H4 (cell line): ENCODE measurements around the gene CLEC16A. TPM values are rescaled to one million over a fixed set of nuclear protein-coding genes. Genes with fewer than 3 reads are reported as not detected.
"Not testable (repeated sequence)": the region's sequence is repeated elsewhere in the genome, so short reads cannot be mapped to it uniquely, and the experiment has no call there.

Experiments
- DNase-seq: peaks from one replicate; pipeline ENCODE4 v3.0.0-alpha.2; 2015; ENCODE audit warnings: low spot score
- total RNA-seq: library from RNA; depleted of rRNA; stranded (reverse); fragments of >200 nt; shearing (Covaris generic); gene quantifications from 2 replicates; pipeline ENCODE4 v1.2.3, GENCODE V29; 2014

The CLEC16A gene
- total RNA-seq, 1 experiment from 2014 or later: 7.2 TPM

DNA sequence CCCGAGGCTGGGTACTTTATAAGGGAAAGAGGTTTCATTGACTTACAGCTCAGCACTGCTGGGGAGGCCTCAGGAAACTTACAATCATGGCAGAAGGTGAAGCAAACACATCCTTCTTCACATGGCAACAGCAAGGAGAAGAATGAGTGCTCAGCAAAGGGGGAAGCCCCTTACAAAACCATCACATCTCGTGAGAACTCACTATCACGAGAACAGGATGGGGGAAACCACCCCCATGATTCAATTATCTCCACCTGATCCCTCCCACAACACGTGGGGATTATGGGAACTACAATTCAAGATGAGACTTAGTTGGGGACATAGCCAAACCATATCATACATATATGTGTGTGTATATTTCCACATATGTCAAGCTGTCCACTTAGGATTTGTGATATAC is 22.2 kb downstream of the CLEC16A start:
- DNase-seq: not testable (repeated sequence)

DNA sequence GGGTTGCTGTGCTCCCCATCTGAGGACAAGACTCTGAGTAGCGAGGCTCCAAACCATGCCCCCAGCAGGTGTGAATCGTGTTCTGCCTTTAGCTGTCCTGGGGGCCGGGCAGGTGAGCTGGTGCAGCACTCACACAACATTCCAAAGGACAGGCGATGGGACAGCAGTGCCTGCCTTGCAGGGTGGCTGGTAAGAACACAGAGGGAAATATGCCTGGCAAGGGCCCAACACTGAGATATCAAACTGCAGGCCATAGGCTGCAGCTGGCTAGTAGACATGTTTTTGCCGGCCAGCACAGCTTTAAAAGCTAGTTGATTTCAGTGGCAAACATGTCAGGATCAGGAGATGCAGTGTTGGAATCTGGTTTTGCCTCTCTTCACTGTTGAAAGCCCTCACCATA is 23.6 kb downstream of the CLEC16A start:
- no peak for DNase-seq

DNA sequence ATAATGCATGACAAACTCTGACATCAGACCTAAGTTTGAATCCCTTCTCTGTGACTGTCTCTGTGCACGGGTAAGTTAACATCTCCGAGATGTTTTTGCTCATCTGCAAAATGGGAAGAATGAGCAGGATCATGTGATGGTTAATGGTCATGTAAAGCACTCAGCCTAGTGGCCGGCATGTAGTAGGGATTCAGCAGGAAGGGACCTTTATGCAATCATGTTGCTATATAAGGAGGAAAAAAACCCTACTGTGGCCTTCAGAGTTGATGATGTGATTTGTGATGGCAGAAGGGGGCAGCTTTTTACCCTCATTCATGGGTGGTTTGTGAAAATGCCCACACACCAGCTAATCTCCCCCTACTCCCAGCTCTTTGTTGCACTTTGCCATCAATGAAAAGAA is 24.1 kb downstream of the CLEC16A start:
- DNase-seq: no peak

DNA sequence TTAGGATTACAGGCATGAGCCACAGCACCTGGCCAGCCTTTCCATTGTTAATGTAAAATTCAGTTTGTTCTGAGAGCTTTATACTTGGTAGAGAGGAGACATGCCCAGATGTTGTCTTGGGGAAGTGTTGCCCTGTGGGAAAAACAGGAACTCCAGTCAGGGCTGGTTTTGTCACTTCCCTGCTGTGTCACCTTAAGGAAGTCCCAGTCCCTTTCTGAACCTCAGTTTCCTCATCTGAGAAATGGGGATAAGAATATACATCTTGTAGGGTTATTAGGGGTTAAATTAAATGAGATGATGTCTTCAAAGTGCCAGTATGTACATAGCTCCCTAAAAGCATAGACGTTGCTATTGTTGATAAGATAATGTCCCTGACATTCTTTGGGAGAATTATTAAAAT is 25.3 kb downstream of the CLEC16A start:
- DNase-seq: no peak

DNA sequence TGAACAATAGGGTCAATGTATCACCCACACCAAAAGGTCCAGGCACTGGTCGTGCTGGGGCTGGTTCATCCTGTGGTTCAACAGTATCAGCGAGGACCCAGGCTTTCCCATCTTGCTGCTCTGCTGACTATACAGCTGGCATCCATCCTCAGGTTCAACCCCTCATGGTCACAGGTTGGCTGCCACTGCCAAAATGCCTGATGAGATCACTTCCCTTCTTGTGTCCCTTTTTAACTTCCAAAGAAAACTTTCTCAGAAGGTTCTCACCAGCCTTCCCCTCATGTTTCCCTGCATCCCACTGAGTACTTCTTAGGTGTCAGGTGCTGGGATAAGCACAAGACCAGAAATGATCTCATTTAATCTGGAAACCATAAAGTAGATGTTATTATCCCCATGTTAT is 25.7 kb downstream of the CLEC16A start:
- DNase-seq: no peak

DNA sequence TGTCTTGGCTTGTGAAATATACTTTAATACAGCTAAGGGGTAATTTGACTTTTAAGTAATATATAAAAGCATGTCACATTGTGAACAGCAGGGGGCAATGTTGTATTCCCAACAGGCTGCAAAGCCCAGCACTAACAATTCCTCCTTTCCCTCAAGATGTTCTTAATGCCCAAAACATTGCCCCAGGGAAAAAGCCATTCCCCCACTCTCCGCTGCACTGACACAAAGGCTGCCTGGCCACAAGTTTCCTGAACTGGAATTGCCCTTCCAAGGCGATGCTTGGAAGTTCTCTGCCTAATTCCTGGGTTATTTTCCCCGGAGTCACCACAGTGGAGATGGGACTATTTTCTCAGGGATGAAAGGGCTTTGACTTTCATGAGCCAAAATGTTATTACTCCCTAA is 27.2 kb downstream of the CLEC16A start:
- DNase-seq: peak; percentile 88

DNA sequence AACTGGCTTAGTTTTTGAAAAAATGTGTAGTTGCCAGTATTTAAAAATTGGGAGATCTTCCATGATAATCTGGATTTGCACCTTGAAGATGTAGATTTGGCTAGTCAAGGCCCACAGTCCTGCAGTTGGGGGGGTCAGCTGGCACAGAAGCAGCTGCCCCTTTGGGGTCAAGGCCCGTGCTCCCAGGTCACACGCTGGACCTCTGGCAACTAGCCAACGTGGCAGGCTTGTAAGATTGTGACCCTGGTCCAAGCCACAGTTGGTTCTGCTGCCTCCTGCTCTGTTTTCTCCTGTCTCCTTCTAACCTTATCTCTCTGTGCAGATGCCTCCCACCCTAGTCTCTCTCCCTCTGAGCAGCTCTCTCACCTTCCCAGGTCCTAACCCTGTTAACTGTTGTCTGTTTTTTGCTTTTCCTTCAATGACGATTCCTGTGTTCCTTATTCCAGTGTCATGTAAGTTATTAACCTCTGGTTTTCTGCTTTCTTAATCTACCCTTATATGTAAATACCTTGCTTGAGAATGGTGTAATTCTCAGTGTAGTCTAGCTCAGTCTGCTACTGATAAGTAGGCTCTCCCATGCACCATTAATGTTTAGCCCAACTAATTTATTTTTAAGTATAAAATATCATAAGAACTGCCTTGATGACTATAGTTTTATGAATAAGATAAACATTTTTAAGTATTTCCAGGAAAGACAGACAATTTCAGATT is 27.9 kb downstream of the CLEC16A start:
- no peak for DNase-seq

DNA sequence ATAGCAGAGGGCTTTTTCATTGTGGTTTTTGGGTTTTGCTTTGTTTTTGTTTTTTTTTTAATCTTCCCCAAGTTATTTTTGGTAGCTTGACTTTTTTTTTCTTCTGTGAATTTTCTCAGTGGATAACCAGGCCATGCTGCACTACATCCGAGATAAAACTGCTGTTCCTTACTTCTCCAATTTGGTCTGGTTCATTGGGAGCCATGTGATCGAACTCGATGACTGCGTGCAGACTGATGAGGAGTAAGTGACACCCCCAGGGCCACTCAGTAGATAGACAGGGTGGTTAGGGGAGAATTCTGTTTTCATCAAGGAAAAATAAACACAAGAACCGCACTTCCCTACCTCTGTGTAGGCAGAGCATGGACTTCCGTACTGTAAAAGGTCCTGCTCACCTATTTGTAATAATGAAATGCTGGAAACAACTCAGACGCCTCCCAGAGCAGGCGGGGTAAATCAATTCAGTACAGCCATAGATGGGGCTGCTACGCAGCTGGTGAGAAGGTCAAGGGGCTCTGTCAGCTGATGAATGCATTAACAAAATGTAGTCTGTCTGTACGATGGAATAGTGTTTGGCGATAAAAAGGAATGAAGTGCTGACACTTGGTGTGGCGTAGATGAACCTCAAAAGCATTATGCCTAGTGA is 28.6 kb downstream of the CLEC16A start:
- no peak for DNase-seq

DNA sequence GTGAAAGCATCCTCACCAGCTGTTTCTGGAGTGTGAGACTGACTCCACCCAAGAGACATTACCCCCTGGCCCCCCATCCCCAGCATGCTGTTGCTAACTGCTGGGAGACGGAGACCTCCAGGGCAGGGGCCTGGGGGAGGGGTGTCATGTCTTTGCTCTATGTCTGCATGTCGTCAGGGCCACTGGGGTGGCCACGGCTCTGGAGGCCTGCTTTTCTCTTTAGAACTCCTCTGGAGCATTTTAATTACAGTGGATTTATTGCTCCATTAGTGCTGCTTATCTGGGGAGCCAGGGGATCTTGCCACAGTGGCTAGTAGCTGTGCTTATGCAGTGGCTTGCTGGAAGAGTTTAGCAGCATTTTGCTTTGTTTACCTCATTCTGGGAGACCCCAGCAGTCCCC is 32.3 kb downstream of the CLEC16A start:
- no peak for DNase-seq

DNA sequence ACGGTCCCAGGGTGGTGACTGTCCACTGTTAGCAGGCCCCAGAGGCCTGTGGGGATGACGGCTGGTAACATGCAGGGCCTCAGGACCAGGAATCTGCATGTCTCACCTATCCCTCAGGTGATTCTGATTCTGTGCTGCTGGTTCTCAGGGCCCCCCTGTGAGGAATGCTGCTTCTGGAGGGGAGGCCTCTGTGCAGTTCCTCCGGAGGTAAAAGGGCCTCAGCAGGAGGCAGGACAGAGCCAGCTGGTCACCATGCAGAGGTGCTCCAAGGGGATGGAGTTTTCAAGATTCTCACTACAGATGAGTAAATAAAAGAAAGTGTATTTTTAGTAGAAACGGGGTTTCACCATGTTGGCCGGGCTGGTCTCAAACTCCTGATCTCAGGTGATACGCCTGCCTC is 33.8 kb downstream of the CLEC16A start:
- DNase-seq: no peak

DNA sequence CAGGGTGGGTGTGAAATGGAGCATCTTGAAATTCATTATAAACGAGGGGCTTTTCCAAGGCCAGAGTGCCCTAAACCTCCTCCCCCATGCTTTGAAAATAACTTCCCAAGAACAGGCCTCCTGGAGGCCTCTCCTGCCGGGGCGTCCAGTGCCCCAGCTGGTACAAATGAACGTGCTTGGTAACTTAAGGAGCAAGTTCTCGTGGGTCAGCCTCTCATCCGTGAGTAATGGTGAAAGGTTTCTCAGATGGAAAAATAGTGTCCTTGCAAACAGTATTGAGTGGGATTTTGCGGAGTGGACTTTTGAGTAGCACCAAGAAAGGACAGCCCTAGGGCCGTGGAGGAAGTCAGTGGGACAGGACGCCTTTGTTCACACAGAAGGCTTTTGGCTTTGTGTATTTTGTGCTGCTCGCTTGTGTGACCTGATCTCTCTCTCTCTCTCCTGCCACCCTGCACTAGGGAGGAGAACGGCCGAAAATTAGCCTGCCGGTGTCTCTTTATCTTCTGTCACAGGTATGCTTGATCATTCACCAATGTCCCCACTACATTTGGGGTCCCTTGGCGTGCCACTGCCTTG is 34.6 kb downstream of the CLEC16A start:
- DNase-seq: no peak

DNA sequence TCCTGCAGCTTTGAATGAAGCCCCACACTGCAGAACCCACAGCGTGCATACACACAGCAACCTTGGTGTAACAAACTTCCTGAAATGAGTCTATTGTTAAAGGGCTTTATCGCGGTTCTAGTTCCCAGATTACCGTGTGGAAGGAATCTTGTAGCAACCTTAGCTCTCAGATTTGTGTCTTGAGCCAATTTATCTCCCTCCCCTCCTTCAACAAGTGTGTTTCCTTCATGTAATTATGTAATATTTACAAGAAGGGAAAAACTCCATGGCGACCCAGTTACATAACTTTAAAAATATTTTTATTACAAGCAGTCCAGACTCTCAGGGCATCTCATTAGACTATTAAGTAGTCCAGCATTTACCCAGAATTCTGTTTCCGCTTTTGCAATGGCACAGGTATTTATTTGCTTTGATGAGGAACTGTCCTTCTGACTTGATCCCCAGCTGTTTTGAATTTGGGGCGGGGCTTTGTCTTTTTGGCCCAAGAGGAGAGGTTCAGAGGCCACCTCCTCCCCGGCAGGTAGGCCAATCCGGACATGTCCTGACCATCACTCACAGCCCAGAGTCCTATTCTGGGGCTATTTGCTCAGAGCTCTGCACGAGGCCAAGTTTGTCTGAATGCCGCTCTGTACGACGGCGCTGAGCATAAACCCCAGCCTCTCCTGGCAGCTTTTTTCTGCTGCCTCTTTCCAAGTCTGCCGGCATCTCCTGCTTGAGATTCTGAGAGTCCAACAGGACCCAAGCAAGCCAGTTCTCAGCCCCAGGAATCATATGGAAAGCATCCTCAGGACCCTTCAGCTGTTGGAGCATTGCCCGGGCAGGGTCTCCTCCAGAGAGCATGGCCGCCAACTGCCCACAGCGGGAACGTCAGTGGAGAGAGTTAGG is 35.6 kb downstream of the CLEC16A start:
- no peak for DNase-seq

DNA sequence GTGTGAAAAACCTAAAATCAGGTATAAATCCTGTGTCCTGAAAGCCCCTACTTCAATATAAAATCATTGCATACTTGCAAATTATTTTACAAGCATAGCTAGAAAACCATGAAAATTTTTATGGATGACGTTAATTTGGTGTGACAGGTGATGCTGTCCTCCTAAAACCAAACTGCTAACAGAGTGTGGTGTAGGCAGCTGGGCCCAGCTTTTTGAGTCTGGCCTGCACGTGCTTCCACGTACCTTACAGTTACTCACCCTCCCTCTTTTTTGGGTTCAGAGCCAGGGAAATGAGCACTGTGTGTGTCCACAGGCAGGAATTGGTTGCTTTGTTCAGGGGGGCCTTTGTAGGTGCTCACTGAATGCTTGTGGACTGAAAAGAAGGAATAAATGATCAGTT is 36.4 kb downstream of the CLEC16A start:
- DNase-seq: no peak

DNA sequence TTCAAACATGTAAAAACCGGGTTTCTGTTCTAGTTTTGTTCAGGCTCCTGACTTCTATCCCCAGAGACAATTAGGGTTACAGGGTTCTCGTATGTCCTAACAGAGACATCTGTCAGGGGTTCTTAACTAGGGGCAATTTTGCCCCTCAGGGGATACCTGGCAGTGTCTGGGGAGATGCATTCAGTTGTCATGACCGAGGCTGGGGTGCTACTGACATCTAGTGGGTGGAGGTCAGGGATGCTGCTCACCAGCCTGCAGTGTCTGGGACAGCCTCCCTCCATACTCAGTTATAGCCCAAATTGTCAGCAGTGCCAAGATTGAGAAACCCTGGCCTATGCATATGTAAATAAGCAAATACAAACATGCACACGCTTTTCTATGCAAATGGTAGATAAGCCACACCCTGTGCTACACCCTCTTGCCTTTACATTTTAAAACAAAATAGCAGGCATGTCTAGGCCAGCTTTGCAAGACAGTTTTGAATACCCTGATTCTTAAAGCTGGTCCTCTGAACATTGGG is 37.4 kb downstream of the CLEC16A start:
- DNase-seq: no peak

DNA sequence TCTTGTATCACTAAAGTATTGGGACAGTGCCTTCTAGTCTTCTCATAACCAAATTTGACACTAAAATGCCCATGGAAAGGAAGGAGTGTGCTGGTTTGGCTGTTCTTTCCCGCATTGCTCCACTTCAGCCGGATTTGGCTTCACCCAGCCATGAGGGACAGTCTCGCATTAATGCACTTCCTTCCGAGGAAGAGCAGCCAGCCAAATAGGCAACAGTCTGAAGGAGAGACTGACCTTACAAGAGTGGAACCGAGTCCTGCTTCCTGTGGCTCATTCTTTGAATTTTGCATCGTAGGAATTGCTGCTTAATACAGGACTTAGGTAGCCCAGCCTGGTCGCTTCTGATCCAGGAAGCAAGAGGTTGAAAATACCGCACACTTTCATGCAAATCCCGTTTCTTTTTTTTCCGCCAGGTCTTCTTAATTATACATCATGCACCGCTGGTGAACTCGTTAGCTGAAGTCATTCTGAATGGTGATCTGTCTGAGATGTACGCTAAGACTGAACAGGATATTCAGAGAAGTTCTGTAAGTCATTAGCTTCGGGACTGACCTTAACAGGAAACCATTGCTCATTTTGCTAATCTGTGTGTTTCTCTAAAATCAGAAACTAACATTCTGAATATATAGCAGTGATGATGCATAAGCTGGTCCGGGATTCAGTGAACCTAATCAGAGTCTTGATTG is 38.2 kb downstream of the CLEC16A start:
- no peak for DNase-seq

DNA sequence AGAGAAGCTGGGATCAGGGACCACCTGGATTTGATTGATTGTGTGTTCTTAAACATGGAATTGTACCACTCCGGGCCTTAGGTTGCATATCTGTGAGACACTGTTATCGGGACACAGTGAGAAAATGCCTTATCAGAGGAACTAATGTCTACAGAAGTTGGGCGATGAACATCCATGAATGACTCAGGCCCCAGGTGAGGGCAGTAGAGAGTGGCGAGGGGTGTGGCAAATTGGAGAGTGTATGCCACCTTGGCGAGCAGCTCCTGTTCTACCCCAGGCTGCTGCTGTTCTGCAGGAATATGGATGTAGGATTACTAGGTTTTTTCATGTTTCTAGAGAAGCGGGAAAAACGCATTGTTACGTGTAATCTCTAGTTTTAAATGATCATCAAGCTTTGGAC is 38.8 kb downstream of the CLEC16A start:
- DNase-seq: no peak

DNA sequence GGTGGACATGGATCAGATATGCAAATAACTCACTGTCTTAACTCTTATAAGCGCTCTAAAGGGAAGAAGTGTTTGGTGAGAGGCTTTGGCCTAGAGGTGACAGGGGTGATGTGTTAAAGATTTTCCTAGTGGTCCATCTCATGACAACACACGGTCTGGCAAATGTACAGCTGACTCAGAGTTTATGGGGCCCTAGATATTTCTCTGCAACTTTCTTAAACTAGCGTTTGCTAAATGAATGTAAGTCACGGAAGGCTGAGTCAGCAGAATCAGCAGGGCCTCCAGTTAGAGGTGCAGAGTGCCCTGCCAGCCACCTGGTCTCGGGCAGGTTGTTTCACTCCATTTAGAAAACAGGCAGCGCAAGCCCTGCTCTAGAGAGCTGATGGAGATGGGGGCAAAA is 40.1 kb downstream of the CLEC16A start:
- no peak for DNase-seq

DNA sequence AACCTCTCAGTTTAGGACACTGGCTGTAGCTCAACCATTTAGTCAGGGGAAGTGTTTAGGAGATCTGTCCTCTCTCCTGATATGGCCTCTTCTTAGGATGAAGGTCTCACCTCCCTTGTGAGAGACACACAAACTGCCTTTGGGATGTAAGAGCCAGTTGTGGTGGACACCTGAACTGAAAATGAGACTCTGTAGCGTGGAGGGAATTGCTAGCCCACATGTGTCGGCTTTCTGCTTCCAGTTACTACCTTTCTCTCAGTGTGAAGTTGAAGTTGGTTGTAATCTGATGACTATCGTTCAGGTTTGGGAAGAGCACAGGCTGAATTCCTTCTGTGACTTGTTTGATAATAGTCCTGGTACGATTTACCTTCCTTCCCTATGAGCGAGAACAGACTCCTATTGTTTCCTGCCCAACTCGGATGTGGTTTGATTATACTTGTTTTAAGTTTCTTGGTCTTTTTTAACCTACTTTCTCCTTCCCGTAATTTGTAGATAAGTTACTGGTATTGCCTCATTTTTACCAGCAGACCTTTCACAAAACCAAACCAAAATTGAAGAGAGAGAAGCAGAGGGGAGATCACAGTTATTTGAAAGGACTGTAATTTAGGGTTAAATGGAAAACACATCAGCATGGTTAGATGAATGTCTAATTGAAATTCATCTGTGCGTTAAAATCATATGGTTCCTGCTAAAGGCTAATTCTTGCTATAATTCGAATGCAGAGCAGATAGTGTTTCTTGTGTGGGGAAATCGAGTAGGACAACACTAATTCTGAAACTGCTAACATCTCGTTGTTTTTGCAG is 43.2 kb downstream of the CLEC16A start:
- no peak for DNase-seq

DNA sequence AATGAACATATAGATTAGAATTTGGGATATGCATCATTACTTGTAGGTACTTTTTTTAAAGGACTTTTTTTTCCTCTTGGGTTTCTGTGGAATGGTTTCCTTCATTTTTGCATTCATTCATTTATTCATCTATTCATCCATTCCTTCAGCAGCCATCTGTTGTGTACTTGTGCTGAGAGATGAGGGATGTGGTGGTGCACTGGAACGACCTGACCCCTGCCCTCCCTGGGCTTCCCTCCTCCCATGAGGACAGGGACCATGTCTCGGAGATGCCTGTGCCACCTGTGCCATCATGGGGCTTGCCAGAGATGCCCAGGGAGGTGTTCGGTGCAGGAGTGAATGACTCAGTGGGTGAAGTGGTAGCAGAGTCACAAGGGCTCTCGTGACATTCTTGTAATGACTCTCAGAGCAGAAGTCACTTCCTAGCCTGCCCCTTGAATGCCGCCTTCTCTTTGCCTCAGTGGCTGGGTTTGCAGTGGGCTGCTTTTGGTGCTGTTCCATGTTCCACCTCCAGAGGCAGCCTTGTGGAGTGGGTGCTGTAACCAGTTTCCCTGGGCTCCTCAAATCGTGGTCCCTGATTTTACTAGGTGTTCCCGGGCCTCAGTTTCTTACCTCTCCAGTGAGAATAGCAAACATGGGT is 43.9 kb downstream of the CLEC16A start:
- DNase-seq: no peak

DNA sequence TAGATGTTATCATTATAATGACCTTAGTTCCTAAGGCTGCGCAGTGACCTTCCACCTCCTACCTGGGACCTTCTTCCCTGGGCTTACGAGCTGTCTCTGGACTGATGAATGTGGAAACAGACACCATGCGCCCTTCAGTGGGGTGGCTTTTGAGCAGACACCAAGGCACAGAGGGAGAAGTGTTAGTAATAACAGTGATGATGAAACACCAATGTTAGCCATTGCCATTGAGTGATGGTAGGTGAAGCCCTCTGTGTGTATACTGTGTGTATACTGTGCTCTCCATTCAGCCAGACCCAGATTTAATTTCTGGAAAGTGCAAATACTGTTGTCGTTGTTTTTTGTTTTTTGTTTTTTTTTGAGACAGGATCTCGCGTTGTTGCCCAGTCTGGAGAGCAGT is 44.5 kb downstream of the CLEC16A start:
- DNase-seq: no peak
